Amygdala (tissue), 56 donors: Measurements from ENCODE around the gene IFITM2.

Experiments used
- DNase-seq, 56 donors: peaks; one replicate each; lab custom pipeline; 2025; lab: John Stamatoyannopoulos, UW

Gene IFITM2

GRCh38 chr11:358129-358800 is 50.6 kb downstream of the IFITM2 start:
- DNase-seq: no peak
